Measurements from ENCODE around the gene ISL2.
"Not testable (repeated sequence)": the region's sequence is repeated elsewhere in the genome, so short reads cannot be mapped to it uniquely, and the experiment has no call there.

ISL2 gene

DNA sequence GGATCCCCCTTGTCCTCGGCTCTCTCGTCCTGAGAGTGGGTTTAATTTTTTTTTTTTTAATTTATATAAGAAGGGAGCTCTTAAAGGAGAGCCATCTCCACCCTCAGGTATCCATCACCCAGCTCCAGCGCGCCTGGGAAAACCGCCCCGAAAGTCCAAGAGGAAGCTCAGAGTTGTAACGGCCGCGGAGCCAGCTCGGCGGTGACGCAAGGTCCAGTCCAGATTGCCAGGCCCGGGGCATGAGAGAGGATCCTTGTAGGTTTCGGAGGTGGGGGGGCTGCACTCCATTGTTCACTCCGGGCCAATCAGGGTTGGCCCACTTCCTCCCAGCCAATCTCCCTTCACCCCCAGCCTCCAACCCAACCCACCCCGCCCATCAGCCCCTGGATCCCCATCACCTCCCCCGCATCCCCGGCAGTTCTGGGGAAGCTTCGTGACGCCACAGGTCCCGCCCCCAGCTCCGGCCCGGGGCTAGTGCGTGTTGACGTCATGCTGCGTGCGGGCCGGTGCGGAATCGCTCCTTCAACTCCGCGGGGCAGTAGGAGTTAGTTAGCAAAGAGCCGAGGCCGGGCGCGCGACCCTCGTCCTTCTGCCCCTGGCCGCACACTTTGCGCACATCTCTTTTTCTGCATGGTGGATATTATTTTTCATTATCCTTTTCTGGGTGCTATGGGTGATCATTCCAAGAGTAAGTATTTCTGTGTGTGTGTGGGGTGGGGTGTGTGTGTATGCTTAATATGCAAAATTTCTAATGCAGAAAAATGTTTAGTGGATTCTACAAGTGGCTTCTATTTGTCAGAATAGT lies at the start of gene ISL2:
TSS of gene ISL2 (plus strand) at position 520 of the 805 bp plus-strand sequence. CDS start at position 631, 111 bp downstream.
- DNase-seq, result peak; percentile 85

DNA sequence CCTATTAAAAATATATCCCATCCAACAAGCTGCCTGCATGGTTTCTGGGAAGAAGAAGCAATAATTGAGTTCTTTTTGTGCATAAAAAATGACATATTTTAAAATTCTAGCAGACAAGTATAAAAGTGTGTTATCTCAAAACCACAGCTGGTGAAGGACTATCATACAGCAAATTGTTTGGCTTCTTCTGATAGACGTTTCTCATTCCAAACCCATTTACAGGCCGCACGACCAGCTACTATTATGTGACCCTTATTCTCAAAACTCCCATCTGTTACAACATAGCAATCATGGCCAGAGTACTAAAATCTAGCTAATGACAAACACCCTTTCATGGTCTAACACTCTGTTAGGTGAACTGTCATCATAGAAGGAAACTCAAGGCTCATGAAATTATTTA lies 47.0 kb upstream of the ISL2 start:
- DNase-seq, result no peak

DNA sequence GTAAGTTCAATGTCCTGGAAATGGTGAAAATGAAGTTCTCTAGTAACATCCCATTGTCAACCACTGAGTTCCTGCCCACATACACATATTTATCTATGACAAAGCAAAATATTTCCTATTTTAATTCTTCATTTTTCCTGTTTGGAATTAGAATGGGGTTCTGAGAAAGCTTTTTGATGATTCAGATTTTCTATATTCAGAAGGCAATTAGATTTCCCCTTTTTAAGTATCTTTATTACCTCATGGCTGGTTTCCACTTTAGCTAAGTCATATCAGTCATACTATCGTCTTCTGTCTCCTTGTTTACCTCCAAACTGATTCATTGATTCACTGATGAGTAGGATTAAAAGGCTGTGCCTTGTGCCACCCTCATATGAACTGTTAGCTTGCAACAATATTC lies 43.2 kb upstream of the ISL2 start:
- DNase-seq, result no peak

DNA sequence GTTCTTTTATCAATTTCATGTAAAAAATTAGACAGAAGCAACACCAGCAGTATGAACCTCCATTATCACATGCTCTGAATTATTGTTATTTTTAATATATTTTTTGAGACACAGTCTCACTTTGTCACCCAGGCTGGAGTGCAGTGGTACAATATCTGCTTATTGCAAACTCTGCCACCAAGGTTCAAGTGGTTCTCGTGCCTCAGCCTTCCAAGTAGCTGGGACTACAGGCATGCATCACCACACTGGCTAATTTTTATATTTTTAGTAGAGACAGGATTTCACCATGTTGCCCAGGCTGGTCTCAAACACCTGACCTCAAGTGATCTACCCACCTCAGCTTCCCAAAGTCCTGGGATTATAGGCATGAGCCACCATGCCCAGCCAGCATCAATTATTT lies 42.1 kb upstream of the ISL2 start:
- DNase-seq, result not testable (repeated sequence)

DNA sequence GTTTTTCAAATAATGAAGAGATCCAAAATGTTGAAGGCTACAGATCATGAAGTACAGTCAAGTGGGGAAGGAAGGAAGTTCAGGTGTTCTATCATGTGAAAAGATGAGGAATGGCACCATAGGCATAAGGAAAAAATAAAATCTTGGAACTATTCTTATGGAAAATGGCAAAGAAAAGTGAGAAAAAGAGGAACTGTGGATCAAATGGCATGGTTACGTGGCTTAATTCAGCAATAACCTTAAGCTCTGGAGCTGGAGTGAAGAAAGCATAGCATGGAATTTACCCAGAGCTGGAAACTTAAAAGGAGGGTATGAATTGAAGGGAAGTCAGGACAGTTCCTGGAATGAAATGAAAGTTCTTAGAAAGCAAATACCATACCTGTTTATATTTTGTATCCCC lies 39.7 kb upstream of the ISL2 start:
- DNase-seq, result no peak

DNA sequence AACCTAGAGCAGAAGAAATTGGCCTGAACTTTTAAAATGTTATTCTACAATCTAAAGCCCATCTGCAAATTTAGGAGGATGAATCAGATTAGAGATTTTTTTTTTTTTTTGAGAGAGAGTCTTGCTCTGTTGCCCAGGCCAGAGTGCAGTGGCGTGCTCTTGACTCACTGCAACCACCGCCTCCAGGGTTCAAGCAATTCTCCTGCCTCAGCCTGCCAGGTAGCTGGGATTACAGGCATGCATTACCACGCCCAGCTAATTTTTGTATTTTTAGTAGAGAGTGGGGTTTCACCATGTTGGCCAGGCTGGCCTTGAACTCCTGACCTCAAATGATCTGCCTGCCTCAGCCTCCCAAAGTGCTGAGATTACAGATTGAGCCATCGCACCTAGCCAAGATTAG lies 38.6 kb upstream of the ISL2 start:
- not testable (repeated sequence) for DNase-seq

DNA sequence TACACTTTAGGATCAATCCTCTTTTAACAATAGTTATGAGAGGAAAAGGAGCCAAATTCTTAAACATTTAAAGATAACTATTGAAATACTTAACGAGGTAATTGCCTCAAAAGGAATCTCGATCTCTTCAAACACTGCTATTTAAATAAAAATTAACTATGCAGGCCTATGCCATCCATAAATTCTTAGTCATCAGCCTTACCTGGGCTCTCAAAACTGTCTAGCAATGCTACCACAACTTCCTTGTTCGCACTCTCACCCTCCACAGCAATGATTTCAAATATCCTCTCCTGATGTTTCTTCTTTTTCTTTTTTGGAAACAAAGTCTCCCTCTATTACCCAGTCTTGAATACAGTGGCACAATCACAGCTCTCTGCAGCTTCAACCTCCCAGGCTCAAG lies 37.6 kb upstream of the ISL2 start:
- no peak for DNase-seq

DNA sequence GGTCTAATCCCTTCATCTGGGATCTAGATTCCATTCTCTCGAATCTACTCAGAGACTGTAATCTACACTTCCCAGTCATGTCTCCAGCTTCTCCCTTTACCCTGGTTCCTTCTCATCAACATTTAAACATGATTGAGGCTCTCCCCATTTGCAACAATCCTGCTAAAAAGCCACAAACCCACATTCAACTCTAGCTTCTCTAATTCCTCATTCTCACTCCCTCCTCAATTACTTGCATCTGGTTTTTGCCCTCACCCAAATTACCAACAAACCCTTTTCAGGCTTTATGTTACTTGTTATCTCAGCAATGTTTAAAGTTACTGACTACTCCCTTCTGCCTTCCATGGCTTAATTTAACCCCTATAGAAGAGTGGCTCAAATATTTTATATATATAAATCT lies 36.8 kb upstream of the ISL2 start:
- no peak for DNase-seq

DNA sequence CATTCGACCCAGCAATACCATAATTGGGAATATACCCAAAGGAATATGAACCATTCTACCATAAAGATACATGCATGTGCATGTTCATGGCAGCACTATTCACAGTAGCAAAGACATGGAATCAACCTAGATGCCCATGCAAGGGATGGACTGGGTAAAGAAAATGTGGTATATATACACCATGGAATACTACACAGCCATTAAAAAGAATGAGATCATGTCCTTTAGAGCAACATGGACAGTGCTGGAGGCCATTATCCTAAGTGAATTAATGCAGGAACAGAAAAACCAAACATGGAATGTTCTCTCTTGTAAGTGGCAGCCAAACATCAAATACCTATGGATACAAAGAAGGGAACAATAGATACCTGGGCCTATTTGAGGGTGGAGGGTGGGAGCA lies 32.7 kb upstream of the ISL2 start:
- DNase-seq, result no peak

DNA sequence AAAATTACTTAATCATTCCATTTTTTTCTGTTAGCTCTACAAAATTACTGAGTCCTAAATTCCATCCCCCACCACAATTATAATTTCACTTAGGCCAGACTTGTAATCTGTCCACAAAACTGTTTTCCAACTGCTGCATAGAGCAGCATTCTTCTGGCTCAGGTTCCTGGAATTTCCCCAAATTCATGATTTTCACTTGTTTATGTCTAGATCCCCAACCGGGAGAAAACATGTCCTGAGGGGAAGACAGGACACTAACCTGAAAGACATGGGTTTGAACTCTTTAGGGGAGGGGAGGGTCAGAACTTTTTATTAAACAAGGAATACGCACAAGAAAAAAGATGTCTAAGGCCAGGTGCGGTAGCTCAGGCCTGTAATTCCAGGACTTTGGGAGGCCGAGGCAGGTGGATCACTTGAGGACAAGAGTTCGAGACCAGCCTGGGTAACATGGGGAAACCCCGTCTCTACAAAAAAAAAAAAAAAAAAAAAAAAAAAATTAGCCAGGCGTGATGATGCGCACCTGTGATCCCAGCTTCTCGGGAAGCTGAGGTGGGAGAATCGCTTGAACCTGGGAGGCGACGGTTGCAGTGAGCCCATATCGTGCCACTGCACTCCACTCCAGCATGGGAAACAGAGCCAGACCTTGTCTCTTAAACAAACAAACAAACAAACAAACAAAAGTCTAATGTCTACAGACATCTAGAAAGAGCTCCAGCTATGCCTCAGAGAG lies 26.8 kb upstream of the ISL2 start:
- no peak for DNase-seq

DNA sequence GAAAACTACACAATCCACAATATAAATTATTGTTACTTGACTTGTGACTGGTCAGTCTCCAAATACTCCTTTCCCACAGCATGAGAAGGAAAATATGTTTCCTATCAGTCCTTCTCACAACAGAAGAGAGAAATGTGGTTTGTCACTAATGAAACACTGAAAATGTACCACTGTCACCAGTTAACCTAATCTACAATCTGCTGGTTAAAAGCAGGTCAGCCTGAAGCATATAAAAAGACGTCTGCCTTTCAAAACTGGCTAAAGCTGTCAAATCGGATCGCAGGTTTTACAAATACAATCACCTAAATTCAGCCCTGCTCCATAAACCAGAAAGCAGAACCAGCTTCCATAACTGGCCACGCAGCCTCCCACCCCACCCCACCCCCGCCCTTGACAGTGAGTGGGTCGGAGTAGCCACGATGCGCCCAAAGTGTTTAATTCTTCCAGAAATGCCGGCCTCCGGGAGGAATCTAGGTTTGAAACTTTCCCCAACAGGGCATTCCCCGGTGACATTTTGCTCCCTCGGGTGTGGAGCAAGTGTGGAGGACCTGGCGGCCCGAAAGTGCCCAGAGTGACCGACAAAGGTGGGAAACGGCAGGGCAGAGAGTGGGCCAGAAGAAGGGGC lies 26.0 kb upstream of the ISL2 start:
- DNase-seq, result no peak

DNA sequence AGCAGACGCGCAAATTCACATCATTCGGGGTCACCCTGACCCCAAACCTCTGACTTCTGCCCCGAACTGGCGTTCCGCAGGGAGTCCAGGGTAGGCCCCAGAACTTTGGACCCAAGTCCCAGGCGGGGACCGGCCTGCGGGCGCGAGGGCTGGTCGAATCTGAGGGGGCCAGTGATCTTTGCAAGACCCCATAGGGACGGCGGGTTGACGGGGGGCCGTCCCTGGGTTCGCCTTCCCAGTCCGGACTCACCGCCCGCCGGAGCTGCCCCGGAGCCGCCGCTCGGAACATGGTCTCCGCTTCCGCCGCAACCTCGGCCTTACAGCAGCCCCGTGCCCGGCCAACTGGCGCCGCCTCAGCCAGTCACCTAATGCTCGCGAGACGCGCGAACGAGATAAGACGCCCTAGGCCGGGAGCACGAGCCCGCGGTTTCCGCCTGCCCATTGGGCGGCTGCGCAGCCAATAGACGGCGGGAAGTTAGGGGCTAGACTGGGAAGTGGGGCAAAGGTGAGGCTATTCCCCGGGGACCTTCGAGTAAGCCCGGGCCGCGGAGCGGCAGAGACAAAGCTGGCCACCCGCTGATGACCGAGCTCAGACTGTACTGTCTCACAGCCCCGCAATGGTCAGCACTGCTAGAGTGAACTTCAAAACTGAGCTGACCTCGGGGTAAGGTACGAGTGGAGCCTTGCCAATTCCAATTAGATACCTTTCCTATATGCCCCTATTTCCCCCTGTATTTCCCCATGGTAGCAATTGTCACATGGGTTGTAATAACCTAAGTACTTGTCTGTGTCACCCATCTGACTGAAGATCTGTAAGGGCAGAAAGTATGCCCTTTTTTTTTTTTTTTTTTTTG lies 25.2 kb upstream of the ISL2 start, which contains the start of gene ETFA:
TSS of gene ETFA (minus strand) at position 370 of the 854 bp plus-strand sequence. CDS start at position 289, 81 bp downstream.
- peak; percentile 87 for DNase-seq

DNA sequence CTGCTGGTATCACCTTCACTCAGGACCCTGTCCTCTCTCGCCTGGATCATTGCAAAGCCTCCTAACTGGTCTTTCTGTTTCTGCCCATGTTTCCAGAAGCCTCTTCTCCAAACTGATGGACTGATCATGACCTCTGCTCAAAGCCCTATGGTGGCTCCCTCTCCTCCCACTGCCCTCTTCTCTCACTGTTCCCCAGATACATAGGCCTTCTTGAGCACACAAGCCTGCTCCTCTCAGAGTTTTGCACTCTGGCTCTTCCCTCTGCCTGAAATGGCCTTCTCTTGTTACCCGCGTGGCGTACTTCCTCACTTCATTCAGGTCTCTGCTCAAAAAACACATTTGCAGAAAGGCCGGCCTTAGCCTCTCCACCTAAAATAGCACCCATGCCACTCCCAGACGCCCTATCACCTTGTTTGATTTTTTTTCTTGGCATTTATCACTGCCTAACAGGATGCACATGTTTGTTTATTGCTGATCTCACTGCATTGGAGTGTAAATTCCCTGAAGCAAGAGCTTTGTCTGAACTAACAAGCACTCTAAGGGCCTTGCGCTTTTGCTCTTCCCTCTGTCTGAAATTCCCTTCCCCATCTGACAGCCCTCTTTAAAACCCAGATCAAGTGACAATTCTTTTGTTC lies 23.9 kb upstream of the ISL2 start:
- no peak for DNase-seq

DNA sequence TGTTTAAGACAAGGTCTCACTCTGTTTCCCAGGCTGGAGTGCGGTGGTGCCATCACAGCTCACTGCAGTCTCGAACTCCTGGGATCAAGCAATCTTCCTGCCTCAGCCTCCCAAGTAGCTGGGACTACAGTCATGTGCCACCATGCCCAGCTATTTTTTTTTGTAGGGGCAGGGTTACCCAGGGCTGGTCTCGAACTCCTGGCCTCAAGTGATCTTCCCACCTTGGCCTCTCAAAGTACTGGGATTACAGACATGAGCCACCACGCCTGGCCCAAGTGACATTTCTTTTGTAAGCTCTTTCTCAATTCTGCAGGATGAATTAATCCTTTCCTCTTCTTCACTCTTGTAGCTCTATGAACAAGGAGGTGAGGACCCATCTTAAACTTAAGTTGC lies 23.4 kb upstream of the ISL2 start:
- DNase-seq, result not testable (repeated sequence)

DNA sequence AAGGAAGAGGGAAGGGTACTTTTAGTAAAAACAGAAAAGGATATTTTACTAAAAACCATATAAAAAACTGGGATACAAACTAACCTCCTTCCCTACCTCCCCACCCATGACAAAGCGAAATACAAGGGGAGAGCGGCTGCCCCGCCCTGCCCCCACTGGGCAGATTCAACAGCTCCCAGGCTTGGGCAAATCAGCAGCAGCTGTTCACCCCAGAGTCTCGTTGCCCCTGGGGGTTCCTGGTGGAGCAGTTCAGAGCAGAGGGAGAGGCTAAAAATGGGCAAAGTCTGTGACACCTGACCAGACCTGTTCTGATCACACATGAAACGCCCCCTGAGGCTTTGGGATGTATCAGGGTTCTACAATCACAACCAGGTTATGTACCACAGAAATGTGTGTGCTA lies 22.8 kb upstream of the ISL2 start:
- DNase-seq, result no peak

DNA sequence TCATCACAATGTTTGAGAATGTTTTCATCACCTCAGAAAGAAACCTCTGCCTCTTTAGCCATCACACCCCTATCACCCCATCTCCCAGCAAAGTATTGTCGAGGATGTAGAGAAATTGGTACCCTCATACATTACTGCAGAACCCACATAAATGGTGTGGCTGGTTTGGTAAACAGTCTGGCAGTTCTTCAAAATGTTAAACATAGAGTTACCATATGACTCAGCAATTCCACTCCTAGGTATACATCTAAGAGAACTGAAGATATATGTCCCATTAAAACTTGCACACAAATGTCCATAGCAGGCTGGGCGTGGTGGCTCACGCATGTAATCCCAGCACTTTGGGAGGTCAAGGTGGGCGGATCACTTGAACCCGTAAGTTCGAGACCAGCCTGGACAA lies 16.6 kb upstream of the ISL2 start:
- no peak for DNase-seq

DNA sequence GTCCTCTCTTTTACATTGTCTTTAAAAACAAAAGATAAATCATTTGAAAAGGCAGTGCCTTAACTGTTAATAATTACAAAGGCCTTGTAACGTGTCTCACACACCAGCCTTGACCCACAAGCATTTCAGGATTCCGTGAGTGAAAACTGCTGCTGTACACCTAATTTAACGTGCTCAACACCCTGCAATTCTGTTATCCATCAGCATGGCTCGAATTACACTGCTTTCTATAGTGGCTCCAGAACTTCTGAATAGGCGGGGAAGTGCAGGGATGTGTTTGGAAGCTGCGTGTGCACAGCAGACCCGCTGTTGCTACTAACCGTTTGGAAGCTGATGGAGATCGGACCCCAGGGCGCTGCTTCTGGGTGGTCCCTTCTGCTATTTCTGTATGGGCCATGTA lies 15.4 kb upstream of the ISL2 start:
- no peak for DNase-seq

DNA sequence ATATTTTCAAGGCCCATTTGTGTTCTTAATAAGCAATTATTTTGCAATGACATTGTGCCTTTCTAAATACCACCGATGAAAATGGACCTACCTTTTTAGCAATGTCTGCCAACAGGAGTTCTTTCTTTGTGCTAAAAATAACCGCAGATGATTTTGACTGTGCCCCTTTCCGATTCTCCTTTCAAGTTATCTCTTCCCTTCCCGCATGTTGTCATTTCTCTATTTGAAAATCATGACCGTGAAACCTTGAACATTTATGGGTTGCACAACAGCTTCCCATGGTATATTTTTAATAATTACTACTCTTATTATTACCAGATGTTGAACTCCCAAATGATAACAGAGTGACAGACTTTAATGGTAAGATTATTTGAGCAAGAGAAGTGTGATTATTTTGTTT lies 15.0 kb upstream of the ISL2 start:
- no peak for DNase-seq

DNA sequence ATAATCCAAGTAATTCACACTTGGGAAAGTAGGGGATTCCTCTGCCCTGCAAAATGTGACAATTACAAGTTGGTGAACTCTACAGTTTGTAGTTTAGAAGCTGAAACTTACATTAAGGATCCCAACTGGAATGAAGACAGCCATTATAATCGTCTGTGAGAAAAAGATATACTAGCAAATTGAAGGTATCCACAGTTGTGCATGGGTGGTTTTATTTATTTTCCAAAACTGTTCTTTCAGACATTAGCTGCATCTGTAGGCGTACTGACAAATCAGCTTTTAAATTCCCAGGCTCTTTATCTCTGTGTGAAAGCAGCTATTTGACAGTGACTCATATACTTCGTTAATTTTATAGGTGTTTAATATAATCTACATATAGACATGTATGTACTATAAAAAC lies 12.5 kb upstream of the ISL2 start:
- no peak for DNase-seq

DNA sequence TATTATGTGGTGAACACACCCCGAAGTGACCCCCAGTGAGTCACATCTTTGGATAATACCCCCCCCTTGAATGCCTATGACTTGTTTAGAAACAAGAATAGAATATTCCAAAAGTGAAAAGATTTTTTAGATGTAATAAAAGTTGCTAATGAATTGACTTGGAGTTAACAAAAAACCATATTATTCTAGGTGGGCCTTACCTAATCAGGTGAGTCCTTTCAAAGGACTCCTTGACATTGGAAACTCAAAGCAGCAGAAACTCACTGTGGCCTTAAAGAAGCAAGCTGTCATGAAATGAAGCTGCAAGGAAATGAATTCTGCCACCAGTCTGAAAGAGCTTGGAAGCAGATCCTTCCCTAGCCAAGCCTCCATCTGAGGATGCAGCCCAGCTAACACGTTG lies 10.9 kb upstream of the ISL2 start:
- DNase-seq, result no peak

DNA sequence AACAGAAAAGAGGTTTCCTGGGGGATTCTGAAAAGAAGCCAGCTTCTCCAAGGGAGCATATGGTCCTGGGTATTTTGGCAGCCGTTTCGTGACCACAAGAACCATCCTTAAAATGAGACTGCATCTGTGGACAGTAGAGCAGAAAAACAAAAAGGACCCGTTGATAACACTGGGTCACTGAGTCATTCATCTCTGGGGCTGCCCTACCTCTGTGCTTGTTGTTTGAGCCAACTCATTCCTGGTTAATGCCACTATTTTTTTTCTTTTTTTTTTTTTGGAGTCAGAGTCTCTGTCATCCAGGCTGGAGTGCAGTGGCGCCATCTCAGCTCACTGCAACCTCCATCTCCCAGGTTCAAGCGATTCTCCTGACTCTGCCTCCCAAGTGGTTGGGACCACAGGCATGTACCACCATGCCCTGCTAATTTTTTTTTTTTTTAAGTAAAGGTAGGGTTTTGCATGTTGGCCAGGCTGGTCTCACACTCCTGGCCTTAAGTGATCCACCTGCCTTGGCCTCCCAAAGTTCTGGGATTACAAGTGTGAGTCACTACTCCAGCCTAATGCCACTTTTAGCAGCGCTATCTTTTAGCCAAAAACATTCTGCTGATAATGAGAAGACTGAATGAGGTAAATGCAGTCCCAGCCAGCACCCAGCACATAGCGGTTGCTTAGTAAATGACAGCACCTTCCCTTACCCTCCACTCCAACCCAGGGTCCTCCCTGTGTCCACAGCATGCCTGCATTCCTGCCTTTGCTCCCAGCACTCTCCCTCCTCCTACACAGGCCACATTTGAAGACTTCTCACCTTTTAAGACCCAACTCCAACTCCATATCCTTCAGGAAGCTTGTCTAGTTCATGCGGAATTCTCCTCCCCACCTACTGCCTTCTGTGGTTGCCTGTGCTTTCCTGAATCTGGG lies 9.1 kb upstream of the ISL2 start:
- no peak for DNase-seq

Measured in NCI-H2227 treated with DMSO at 0.1 percent for 48 hours (cell line).